GM18517 (cell line): ENCODE results near the gene TENT5C.

Experiments
- ATAC-seq: cut with Tn5 transposase; IDR thresholded peaks from one replicate; pipeline ENCODE4 v1.9.1; 2021; ENCODE audit warnings: mild to moderate bottlenecking, moderate library complexity; ENCODE audit not compliant: unreplicated experiment

Gene TENT5C

GRCh38 chr1:117652421-117652820, 46.6 kb downstream of the TENT5C start:
- no peak for ATAC-seq

- no peak for ATAC-seq
These were observed 47.3 kb downstream of the TENT5C start for GRCh38 chr1:117653195-117653594.

DNA sequence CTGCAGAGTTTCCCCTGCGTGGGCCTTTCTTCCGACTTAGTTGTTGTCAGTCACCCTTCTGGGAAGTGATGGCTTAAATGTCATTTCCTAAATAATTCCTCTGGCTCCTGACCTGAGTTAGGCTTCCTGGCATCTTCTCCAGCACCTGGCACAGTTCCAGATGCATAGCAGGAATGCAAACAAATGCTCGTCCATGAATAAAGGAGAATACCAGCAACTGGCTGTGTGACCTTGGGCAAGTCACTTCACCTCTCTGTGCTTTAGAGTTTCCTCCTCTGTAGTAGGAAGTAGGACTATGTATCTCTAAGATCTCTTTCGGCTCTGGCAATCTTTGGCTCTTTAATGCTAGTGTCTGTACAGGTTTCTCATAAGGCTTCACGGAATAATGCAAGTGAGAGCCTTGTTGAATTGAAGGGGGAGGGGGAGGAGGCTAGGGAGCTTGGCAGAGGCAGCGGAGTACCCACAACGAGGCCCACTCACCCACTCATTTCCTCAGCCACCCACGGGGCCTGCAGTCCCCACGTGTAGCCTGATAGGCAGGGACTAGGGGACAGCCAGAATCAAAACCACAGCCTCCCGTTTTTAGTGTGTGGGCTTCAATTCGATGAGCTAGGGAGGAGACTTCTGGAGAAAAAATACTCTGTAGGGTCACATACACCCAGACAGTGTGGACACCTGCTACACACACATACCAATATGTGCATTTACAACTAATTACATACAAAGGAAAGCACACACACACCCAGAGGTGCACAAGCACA, 48.1 kb downstream of the TENT5C start:
- ATAC-seq = peak; percentile 24

- ATAC-seq = peak; percentile 91
These were observed 48.8 kb downstream of the TENT5C start for GRCh38 chr1:117654493-117655219.

DNA sequence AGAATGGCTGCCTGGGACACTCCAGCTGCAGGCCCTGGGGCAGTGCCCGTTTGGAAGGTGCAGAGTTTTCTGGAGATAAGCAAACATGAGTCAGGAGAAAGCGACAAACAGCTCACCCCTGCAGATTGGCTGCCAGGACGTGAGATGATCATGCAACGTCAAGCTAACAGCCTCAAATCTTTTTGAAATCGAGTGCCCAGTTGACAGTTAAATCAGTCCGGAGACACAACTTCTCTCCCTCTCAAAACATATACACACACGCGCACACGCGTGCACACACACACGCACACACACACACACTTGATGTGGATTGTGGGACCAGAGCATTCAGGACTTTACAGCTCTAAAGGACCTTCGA, 49.4 kb downstream of the TENT5C start:
- no peak for ATAC-seq

- ATAC-seq = peak; percentile 40
These were observed 50.4 kb downstream of the TENT5C start for GRCh38 chr1:117656202-117656641.

DNA sequence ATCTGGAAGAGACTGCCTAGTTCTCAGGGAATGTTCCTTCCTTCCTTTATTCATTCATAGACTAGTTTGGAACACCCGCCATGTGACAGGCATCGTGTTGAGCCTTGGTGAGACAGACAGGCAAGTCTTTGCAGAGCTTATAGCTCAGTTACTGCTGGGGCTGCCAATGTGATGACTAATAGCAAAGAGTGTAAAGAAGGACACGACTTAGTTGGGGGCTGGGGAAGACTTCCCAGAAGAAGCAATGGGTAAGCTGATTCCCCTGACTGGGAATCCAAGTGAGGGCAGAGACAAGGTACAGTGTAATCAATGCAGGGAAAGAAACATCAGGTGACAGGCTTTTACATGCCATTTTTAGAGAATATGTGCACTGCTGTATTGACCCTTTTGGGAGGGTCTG, 51.2 kb downstream of the TENT5C start:
- no peak for ATAC-seq

DNA sequence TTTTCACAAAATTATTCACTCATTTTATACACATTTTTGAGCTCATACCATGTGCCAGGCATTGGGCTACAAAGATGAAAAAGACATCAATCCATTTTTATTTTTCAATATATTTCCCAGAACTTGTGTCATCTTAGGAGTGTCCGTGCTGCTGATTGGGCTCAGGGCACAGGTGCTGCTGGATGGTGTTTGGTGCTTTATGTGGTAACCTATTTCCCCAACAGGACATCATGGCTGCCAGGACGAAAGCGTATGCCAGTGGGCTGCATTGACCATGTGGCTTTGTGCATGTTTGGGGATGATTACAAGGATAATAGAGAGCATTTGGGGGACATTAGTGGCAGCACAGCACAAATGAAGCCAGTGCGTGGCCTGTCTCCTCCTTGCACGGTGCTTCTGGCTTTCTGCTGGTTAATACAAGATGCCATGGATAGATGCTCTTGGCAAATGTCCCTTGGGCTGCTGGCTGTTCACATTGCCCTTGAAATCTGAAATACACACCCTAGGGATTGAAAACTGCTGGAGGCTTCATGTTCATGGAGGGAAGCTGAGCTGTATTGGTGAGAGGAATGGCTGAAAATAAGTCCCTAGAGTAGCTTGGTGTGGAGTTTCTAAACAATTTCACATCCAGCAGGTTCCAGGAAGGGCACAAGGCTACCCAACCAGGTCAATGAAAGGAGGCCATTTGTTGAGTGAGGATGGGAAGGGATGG, 52.3 kb downstream of the TENT5C start:
- ATAC-seq = no peak

DNA sequence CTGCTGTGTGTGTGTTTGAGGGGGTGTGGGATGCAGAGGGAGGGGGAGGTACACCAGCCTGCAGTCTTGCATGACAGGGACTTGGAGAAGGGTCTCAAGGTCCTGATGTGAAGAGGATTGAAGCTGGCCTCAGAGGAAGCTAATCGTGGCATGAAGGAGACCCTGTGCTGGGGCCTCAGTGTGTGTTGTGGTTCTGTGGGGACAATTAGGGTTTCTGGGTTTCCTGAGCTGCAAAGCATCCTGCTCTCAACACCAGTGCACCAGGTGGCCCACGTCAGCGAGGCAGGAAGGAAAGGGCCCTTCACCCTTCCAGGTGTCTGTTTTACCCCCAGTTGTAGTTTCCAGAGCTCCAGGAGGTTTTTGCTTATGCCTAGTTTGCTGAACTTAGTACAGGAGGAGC, 52.8 kb downstream of the TENT5C start:
- ATAC-seq = no peak

GRCh38 chr1:117659550-117660270, 53.9 kb downstream of the TENT5C start:
- no peak for ATAC-seq

DNA sequence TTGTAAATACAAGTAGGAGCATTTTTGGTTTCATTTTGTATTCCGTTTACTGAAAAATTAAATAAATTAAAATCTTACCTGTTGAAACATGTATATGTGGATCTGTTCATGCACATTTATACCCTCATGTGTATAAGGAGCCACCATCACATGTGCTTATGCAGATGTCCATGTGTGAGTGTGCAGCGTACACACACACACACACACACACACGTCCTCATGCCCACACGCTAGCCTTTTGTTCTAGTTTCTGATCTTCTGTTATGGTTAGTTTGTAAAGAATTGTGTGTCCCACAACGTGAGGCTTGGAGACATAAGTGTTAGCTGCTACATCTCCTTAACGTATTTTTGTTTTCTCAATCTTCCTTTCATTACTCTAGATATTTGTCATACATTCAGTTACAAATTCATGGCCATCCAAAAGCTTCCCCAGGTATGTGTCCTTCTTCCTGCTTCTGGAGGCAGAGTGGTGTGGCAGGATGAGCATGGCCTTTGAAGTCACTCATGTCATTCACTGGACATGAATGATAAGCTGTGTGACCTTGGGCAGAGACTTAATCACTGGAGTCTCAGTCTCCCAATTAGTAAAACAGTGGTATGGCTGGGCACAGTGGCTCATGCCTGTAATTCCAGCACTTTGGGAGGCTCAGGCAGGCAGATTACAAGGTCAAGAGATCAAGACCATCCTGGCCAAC, 54.6 kb downstream of the TENT5C start:
- ATAC-seq = no peak

DNA sequence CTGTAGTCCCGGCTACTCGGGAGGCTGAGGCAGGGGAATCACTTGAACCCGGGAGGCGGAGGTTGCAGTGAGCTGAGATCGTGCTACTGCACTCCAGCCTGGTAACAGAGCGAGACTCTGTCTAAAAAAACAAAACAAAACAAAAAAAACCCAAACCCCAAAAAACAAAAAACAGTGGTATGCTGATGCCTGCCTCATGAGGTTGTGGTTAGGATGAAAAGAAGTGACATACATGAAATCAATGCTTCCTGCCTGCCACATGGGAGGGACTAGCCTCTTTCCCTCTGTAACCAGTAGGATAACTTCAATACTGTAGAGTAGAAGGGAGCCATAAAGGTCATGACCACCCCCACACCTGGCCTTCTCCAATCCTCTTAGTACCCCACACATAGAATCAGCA, 55.2 kb downstream of the TENT5C start:
- ATAC-seq = no peak

- ATAC-seq = no peak
These were observed 56.8 kb downstream of the TENT5C start for GRCh38 chr1:117662667-117663066.

DNA sequence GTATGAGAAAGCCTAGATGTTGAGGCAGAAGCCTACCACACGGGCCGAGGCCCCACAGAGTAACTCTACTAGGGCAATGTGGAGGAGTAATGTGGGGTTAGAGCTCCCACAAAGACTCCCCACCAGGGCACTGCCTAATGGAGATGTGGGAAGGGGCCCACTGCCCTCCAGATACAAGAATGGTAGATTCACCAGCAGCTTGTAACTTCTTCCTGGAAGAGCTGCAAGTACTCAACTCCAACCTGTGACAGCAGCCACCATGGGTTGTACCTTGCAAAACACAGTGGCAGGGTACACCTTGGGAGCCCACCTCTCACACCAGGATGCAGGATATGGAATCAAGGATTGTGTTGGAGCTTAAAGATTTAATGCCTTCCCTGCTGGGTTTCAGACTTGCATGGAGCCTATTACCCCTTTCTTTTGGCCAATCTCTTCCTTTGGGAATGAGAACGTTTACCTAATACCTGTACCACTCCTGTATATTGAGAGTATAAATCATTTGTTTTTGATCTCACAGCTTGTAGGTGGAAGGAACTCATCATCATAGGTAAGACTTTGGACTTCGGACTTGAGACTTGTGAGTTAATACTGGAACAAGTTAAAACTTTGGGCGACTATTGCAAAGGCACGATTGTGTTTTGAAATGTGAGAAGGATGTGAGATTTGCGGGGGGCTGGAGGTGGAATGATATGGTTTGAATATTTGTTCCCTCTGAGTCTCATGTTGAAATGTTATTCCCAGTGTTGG, 57.5 kb downstream of the TENT5C start:
- ATAC-seq = no peak

DNA sequence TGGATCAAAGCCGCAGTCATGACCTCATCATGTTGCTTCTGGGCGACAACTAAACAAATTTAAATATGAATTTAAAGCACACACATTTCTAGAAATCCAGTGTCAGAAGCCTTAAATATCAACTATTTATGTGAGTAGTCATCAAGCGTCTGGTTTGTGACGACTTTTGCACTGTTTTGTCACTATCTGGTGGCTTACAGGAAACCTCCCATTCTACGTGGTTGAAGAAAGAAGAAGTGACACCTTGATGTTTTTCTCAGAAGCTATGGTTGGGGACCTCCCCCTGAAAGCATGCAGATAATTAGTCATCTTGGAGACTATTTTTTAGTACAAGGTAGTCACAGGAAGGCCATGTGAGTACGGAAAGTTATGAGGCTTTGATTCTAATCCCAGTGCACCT, 58.5 kb downstream of the TENT5C start:
- peak; percentile 98 for ATAC-seq

DNA sequence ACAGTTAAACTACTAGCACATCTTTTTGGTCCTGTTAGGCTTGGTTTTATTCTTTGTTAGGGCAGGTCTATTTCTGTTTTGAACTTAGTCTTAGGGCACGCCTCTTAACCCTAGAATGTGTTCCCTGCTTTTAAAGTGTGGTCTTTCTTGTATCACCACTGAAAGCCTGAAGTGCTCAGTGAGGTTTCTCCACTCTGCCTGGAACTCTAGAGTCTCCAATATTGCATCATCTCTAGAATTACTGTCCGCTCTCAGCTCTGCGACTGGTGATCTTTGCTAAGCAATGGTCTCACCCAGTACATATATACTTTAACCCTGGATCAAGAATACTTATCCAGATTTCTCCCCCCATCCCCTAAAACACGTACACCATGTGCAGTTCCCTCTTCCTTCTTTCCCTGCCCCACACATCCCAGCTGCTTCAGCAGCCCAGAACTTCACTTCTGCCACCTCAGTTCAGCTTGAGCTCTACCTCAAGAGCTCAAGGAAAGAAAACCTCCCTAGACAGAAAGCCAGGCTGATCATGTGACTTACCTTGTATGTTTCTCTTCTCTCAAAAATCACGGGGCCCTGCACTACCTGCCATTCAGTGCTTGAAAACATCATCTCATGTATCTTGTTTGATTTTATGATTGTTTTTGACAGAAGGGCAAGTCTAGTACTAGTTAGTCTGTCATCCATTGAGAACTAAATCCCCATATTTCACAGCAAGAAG, 59.9 kb downstream of the TENT5C start:
- ATAC-seq = no peak

GRCh38 chr1:117669572-117669971, 63.7 kb downstream of the TENT5C start:
- no peak for ATAC-seq

DNA sequence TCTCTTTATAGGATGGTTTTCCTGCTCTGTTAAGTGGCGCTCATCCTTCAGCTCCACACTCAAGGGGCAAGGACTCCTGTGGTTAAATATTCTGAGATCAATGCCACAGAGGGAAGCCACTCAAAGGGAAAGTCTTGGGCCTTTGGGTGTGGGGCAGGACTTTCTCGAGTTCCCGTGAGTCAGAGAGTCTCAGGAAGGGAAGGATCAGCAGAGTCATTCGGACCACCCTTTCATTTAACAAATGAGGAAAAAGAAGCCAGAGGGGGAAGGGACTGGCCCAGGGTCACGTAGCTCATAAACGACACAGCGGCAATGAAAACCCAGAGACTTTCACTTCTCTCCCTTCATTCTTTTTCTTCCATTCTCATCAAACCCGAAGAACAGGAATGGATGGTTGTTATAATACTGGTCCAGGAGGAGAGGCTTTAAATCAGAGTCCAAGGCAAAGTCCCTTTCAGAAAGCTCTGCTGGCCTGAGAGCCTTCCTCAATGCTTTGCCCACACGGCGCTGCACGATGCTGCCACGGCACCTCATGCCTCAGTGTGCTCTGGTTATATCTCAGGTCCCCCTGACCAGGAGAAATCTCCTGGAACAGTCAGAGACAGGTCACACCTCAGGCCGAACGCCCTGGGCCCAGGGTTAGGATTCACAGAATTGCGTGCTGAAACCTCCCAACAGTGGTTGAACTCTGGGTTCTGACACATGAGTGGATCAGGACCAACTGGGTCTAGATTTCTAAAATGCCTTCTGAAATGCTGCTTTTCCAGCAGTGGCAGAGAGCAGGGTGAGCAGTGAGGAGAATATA, 65.3 kb downstream of the TENT5C start:
- no peak for ATAC-seq
